H1 (cell line): ENCODE results near the gene MDM4. TPM values are rescaled to one million over a fixed set of nuclear protein-coding genes. Genes with fewer than 3 reads are reported as not detected.

Experiments
- CTCF ChIA-PET: fragments of 300-600 bp; sonication (Branson Sonifier 250); formaldehyde crosslinking; loops from one replicate; lab custom pipeline; 2021; ENCODE audit not compliant: partially characterized antibody; lab: Charles Lee
- POLR2A ChIA-PET: fragments of 300-600 bp; sonication (Branson Sonifier 250); formaldehyde crosslinking; loops from one replicate; lab custom pipeline; 2021; ENCODE audit warnings: inconsistent platforms; ENCODE audit not compliant: partially characterized antibody; lab: Charles Lee
- DNase-seq, 2 experiments: peaks; one replicate each; pipeline versions ENCODE4 v3.0.0 to v3.0.0-alpha.2; 2010 to 2022; ENCODE audit warnings: low spot score in 2 of 2, low read depth in 1 of 2, mixed read lengths in 1 of 2
- FAIRE-seq: peaks from 2 replicates; lab custom pipeline; 2011; peaks lifted over from hg19 to GRCh38; lab: Jason Lieb, UNC
- H2AFZ ChIP-seq: 2 replicates; pipeline ENCODE4 v1.8.1; 2012; ENCODE audit warnings: low read length, inconsistent platforms
- H2AK5ac ChIP-seq: 2 replicates; pipeline ENCODE4 v1.6.1; 2013; ENCODE audit warnings: low read depth, low read length
- H2BK120ac ChIP-seq: replicated peaks from 2 replicates; pipeline ENCODE3; 2013; ENCODE audit warnings: low read depth, low read length, inconsistent platforms
- H2BK12ac ChIP-seq: 2 replicates; pipeline ENCODE4 v1.6.1; 2013; ENCODE audit warnings: low read depth, low read length
- H2BK15ac ChIP-seq: 2 replicates; pipeline ENCODE4 v1.6.1; 2013; ENCODE audit warnings: low read length
- H2BK20ac ChIP-seq: 2 replicates; pipeline ENCODE4 v1.6.1; 2013; ENCODE audit warnings: low read length
- H2BK5ac ChIP-seq: 2 replicates; pipeline ENCODE4 v1.6.1; 2013; ENCODE audit warnings: low read depth, low read length
- H3K14ac ChIP-seq: 2 replicates; pipeline ENCODE4 v1.6.1; 2013; ENCODE audit warnings: inconsistent platforms; ENCODE audit not compliant: insufficient read length
- H3K18ac ChIP-seq: 2 replicates; pipeline ENCODE4 v1.6.1; 2013; ENCODE audit warnings: low read length; ENCODE audit errors: extremely low read depth
- H3K23ac ChIP-seq: 2 replicates; pipeline ENCODE4 v1.6.1; 2013; ENCODE audit warnings: inconsistent platforms; ENCODE audit not compliant: insufficient read length
- H3K23me2 ChIP-seq: 2 replicates; pipeline ENCODE4 v1.6.1; 2013; ENCODE audit warnings: low read depth, low read length
- H3K27ac ChIP-seq: 2 replicates; pipeline ENCODE4 v1.6.1; 2011; ENCODE audit warnings: low read depth, low read length, inconsistent platforms
- H3K27me3 ChIP-seq, 4 experiments: replicated peaks in 1 of 4; 1 replicate in 1 of 4; 2 replicates in 3 of 4; pipeline versions ENCODE4 v1.6.1 to v1.8.1; 2011 to 2013; ENCODE audit warnings: low read length in 3 of 4, mild to moderate bottlenecking in 3 of 4, inconsistent platforms in 2 of 4, mixed read lengths in 2 of 4, moderate library complexity in 1 of 4; ENCODE audit not compliant: control insufficient read depth in 3 of 4, insufficient read depth in 3 of 4; ENCODE audit errors: extremely low read depth in 1 of 4
- H3K36me3 ChIP-seq, 4 experiments: 2 replicates each; pipeline versions ENCODE4 v1.6.1 to v1.8.1; 2011 to 2013; ENCODE audit warnings: mild to moderate bottlenecking in 4 of 4, low read length in 3 of 4, moderate library complexity in 2 of 4, control low read depth in 1 of 4, inconsistent platforms in 1 of 4; ENCODE audit not compliant: insufficient read depth in 4 of 4, control insufficient read depth in 2 of 4
- H3K4ac ChIP-seq: replicated peaks from 2 replicates; pipeline ENCODE3; 2013; ENCODE audit warnings: low read length, low read depth, mixed read lengths, inconsistent platforms; ENCODE audit not compliant: insufficient read length
- H3K4me1 ChIP-seq, 4 experiments: replicated peaks in 1 of 4; 1 replicate in 1 of 4; 2 replicates in 3 of 4; pipeline versions ENCODE4 v1.6.1 to v1.8.1; 2011 to 2013; ENCODE audit warnings: low read length in 3 of 4, inconsistent platforms in 2 of 4, mixed read lengths in 1 of 4; ENCODE audit not compliant: insufficient read depth in 4 of 4, control insufficient read depth in 3 of 4
- H3K4me2 ChIP-seq, 2 experiments: 2 replicates each; pipeline versions ENCODE4 v1.6.1 to v1.8.1; 2011 to 2013; ENCODE audit warnings: low read depth in 2 of 2, low read length in 2 of 2, control low read depth in 1 of 2, inconsistent platforms in 1 of 2, mild to moderate bottlenecking in 1 of 2; ENCODE audit not compliant: insufficient read depth in 1 of 2
- H3K4me3 ChIP-seq, 4 experiments: fragments of 200-600, 300-600 bp in 1 of 4; sonication (generic), shearing (Covaris generic), sonication (Bioruptor Twin) in 1 of 4; 2 replicates each; pipeline versions ENCODE4 v1.5.1 to v1.8.1; 2011 to 2016; ENCODE audit warnings: low read length in 4 of 4, low read depth in 3 of 4, control low read depth in 2 of 4, inconsistent platforms in 2 of 4, mild to moderate bottlenecking in 2 of 4, mixed read lengths in 1 of 4, moderate library complexity in 1 of 4; ENCODE audit not compliant: insufficient read depth in 2 of 4; ENCODE audit errors: extremely low read depth in 1 of 4
- H3K56ac ChIP-seq: replicated peaks from 2 replicates; pipeline ENCODE3; 2013; ENCODE audit warnings: low read depth, mild to moderate bottlenecking, mixed read lengths, low read length, inconsistent platforms; ENCODE audit not compliant: insufficient read length
- H3K79me1 ChIP-seq: 2 replicates; pipeline ENCODE4 v1.6.1; 2013; ENCODE audit warnings: low read depth, low read length, control low read depth
- H3K79me2 ChIP-seq, 2 experiments: 2 replicates each; pipeline versions ENCODE4 v1.6.1 to v1.8.1; 2012 to 2013; ENCODE audit warnings: low read length in 2 of 2, mild to moderate bottlenecking in 2 of 2, inconsistent platforms in 1 of 2; ENCODE audit not compliant: insufficient read depth in 2 of 2, control insufficient read depth in 1 of 2
- H3K9ac ChIP-seq, 4 experiments: replicated peaks in 1 of 4; 1 replicate in 1 of 4; 2 replicates in 3 of 4; pipeline versions ENCODE4 v1.6.1 to v1.8.1; 2011 to 2013; ENCODE audit warnings: low read depth in 3 of 4, low read length in 3 of 4, control low read depth in 2 of 4, mild to moderate bottlenecking in 2 of 4, moderate library complexity in 2 of 4, inconsistent platforms in 1 of 4; ENCODE audit errors: extremely low read depth in 1 of 4
- H3K9me3 ChIP-seq, 2 experiments: 2 replicates each; pipeline versions ENCODE4 v1.6.1 to v1.8.1; 2012 to 2013; ENCODE audit warnings: mild to moderate bottlenecking in 2 of 2, moderate library complexity in 2 of 2, control low read depth in 1 of 2, inconsistent platforms in 1 of 2, low read depth in 1 of 2, low read length in 1 of 2, mixed read lengths in 1 of 2; ENCODE audit not compliant: insufficient read depth in 2 of 2
- H4K20me1 ChIP-seq, 2 experiments: replicated peaks in 1 of 2; 2 replicates each; pipeline versions ENCODE3 to v1.8.1; 2011 to 2013; ENCODE audit warnings: inconsistent platforms in 2 of 2, low read length in 2 of 2, mild to moderate bottlenecking in 1 of 2; ENCODE audit not compliant: insufficient read depth in 2 of 2, control insufficient read depth in 1 of 2
- H4K5ac ChIP-seq: 2 replicates; pipeline ENCODE4 v1.6.1; 2013; ENCODE audit warnings: low read length, low read depth, mixed read lengths, inconsistent platforms; ENCODE audit not compliant: insufficient read length
- H4K8ac ChIP-seq: 2 replicates; pipeline ENCODE4 v1.8.0; 2013; ENCODE audit warnings: mild to moderate bottlenecking, moderate library complexity, low read length, inconsistent platforms; ENCODE audit not compliant: insufficient read depth; ENCODE audit errors: extremely low read depth
- H4K91ac ChIP-seq: replicated peaks from 2 replicates; pipeline ENCODE3; 2013; ENCODE audit warnings: low read length, mixed read lengths, inconsistent platforms; ENCODE audit not compliant: insufficient read length
- ATF2 ChIP-seq: IDR thresholded peaks from 2 replicates; pipeline ENCODE4 v1.6.1; 2012; ENCODE audit warnings: low read length, inconsistent platforms
- CTBP2 ChIP-seq: IDR thresholded peaks from 2 replicates; pipeline ENCODE4 v1.7.0; 2011; ENCODE audit warnings: borderline replicate concordance, mild to moderate bottlenecking, moderate library complexity, mixed read lengths, low read length; ENCODE audit not compliant: insufficient read depth, insufficient read length
- KDM4A ChIP-seq: IDR thresholded peaks from one replicate; pipeline ENCODE4 v1.7.1; 2012; ENCODE audit warnings: low read depth, mild to moderate bottlenecking, moderate library complexity, low read length, inconsistent platforms; ENCODE audit not compliant: severe bottlenecking
- RNF2 ChIP-seq: fragments of 200-900, 300-1000 bp; sonication (generic); IDR thresholded peaks from 2 replicates; pipeline ENCODE4 v1.7.1; 2016; ENCODE audit warnings: borderline replicate concordance, low read depth, mild to moderate bottlenecking, antibody characterized with exemption, low read length; ENCODE audit not compliant: poor library complexity, severe bottlenecking; ENCODE audit errors: missing control alignments
- WGBS, 2 experiments: shearing (Covaris generic) in 1 of 2; methylation state at CpG; one replicate each; pipeline versions ENCODE4 v1.1.6 to v1.1.7; 2013 to 2015; ENCODE audit warnings: low lambda C conversion rate in 2 of 2, mixed read lengths in 2 of 2, inconsistent platforms in 1 of 2, low coverage in 1 of 2, missing lambda C conversion rate in 1 of 2; ENCODE audit not compliant: insufficient replicate concordance in 2 of 2, insufficient coverage in 1 of 2, insufficient read length in 1 of 2; ENCODE audit errors: extremely low coverage in 1 of 2, missing lambda C conversion rate in 1 of 2; 5-methylcytosine and 5-hydroxymethylcytosine counted together
- polyA plus RNA-seq, 7 experiments: library from polyadenylated mRNA; depleted of rRNA in 3 of 7; stranded (reverse) in 5 of 7; unstranded in 2 of 7; fragments of >200 nt in 5 of 7; fragments of 200-250 nt in 2 of 7; gene quantifications; 1 replicate in 5 of 7; 2 replicates in 1 of 7; 4 replicates in 1 of 7; pipeline versions ENCODE4 v1.2.1 to v1.2.3, GENCODE V29; 2011 to 2013; ENCODE audit warnings: missing spikeins in 2 of 7, mixed read lengths in 2 of 7
- total RNA-seq: library from RNA; stranded (reverse); fragmentation: NEBNext Ultra II Directional; extraction: Animal tissue kit (Norgen Biotek cat#: 25700); gene quantifications from 2 replicates; pipeline ENCODE4 v1.2.1, GENCODE V29; 2021

MDM4 gene
- total and polyA plus RNA-seq, 2 of the 8 experiments (the other 6 are each of a cell fraction or from before 2014, with no cell fraction given) = 10.8 to 84.9 TPM

GRCh38 chr1:204524986-204525385 lies 8.8 kb downstream of the MDM4 start:
- Histone ChIP-seq H4K5ac (no peak overlapping the region), H4K8ac (no peak overlapping the region), H3K14ac (no peak overlapping the region), H3K56ac (peak overlapping the region; percentile 2), H3K9me3 (no peaks in the 10 kb centered on the region), H3K23ac (no peak overlapping the region), H3K4me1 (peaks cover 0 to 4% (median 0%) of the 10 kb centered on the region in 4 experiments; a peak in 1 of 7 replicates), H3K79me2 (peaks cover 3 to 47% of the 10 kb centered on the region in 2 experiments; a peak in 3 of 4 replicates), H2BK5ac (peak overlapping the region; percentile 38; the same call in 1 of the 2 replicates), H3K18ac (no peak overlapping the region), H3K27ac (0 out of 2 replicates have a peak overlapping the region, but pooled peaks have one; percentile 14), H4K20me1 (peaks cover 0 to 4% of the 10 kb centered on the region in 2 experiments), H4K91ac (no peak overlapping the region), H3K4me2 (no peak overlapping the region), H3K27me3 (no peaks in the 10 kb centered on the region), H2AFZ (no peak overlapping the region), H2BK12ac (no peak overlapping the region), H2BK20ac (no peak overlapping the region), H3K36me3 (peaks cover 9 to 30% (median 16%) of the 10 kb centered on the region in 4 experiments), H2BK15ac (no peak overlapping the region), H3K4me3 (no peak overlapping the region), H2AK5ac (no peak overlapping the region), H3K9ac (no peak overlapping the region), H3K23me2 (no peaks in the 10 kb centered on the region), H3K4ac (no peak overlapping the region), H3K79me1 (peaks cover 8% of the 10 kb centered on the region), H2BK120ac (no peak overlapping the region)
- ChIA-PET CTCF (interaction anchor here (1.0 to 1.7 kb wide), 2 partner anchors 79 to 282 kb away, joined by 4 read pairs; no protein-coding TSS in a partner anchor), POLR2A (interaction anchor here (1.0 to 6.9 kb wide), 4 partner anchors 9 to 36 kb away, joined by 3 to 54 read pairs (median 4); partner anchors contain the start of gene MDM4)
- whole genome bisulfite sequencing, 2 experiments = 92% methylated on average over 3 of the region's 3 CpGs; no CpG with 5 or more reads in 1 of the 2 experiments
- DNase-seq (no peak), FAIRE-seq (no peak)
- TF ChIP-seq ATF2 (no peak), KDM4A (no peak), RNF2 (no peak), CTBP2 (no peak)
